ENCODE data around the gene SPOP.

Gene SPOP

GRCh38 chr17:49612726-49613125 lies 65.2 kb downstream of the SPOP start:
- DNase-seq = no peak

- DNase-seq = no peak
These were observed 66.9 kb downstream of the SPOP start for GRCh38 chr17:49610883-49611584.

GRCh38 chr17:49604314-49604869 lies 73.5 kb downstream of the SPOP start:
- no peak for DNase-seq

GRCh38 chr17:49603720-49604119 lies 74.2 kb downstream of the SPOP start:
- no peak for DNase-seq

DNA sequence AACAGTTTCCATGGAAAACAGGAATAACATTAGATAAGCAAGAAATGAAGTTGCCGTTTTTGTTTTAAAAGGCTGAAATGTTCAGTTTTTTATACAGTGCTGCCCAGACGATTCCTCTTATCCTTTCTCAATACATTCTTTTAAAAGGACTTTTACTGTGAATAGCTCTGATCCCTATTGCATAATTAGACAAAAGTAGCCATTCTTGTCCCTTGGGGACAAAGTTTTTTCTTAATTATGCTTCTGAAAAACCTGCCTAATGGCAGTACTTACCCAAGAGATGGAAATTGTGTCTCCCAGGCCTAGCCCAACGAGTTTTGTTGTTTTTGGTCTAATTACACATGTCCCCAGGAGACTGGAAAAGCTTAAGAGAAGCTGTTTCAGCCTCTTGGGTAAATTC lies 74.7 kb downstream of the SPOP start:
- DNase-seq = no peak

GRCh38 chr17:49602783-49603182 lies 75.1 kb downstream of the SPOP start:
- no peak for DNase-seq

DNA sequence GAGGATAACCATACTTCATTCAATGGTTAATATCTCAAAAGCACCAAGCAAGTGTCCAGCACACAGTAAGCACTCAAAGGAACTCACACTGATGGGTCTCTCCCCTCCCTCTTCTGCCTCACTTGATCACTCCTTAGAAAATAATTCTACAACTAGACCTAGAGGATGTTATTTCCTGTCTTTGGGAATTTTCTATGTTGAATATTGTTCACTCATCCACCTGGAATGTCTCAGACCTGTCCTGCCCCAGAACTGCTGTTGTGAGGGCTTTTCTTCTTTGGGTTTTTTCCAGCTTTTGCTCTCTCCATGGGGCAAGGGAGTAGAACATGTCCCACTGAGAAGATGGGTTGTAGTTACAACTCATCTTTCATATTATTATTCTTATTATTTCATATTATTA lies 76.9 kb downstream of the SPOP start:
- DNase-seq = no peak

- no peak for DNase-seq
These were observed 79.0 kb downstream of the SPOP start for GRCh38 chr17:49598918-49599317.

GRCh38 chr17:49597928-49598655 lies 79.8 kb downstream of the SPOP start:
- no peak for DNase-seq

GRCh38 chr17:49597436-49597835 lies 80.5 kb downstream of the SPOP start:
- DNase-seq = no peak

- no peak for DNase-seq
These were observed 81.2 kb downstream of the SPOP start for GRCh38 chr17:49596613-49597244.

DNA sequence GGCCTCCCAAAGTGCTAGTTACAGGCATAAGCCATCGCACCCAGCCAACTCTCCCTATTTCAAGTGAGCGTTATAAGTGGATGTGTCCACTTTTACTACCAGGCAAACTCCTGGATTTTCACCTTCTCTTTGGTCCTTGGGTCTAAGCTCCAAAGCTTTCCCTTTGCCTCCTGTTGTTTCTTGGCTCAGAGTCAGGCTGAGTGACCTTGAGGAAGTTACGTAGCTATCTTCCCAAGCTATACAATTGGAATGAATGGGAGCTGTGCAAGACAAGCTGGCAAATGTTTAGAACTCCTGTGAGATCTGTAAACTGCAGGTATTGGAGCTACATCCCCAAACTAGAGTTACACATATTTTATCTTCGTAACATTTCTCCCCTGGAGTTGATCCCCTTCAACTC lies 81.9 kb downstream of the SPOP start:
- DNase-seq = no peak

- no peak for DNase-seq
These were observed 82.6 kb downstream of the SPOP start for GRCh38 chr17:49595328-49595727.

GRCh38 chr17:49592263-49592662 lies 85.6 kb downstream of the SPOP start:
- DNase-seq = no peak

- DNase-seq = no peak
These were observed 87.0 kb downstream of the SPOP start for GRCh38 chr17:49590874-49591273.

- no peak for DNase-seq
These were observed 88.3 kb downstream of the SPOP start for GRCh38 chr17:49589577-49589927.

- DNase-seq = no peak
These were observed 88.9 kb downstream of the SPOP start for GRCh38 chr17:49588726-49589576.

- no peak for DNase-seq
These were observed 89.6 kb downstream of the SPOP start for GRCh38 chr17:49588312-49588711.

DNA sequence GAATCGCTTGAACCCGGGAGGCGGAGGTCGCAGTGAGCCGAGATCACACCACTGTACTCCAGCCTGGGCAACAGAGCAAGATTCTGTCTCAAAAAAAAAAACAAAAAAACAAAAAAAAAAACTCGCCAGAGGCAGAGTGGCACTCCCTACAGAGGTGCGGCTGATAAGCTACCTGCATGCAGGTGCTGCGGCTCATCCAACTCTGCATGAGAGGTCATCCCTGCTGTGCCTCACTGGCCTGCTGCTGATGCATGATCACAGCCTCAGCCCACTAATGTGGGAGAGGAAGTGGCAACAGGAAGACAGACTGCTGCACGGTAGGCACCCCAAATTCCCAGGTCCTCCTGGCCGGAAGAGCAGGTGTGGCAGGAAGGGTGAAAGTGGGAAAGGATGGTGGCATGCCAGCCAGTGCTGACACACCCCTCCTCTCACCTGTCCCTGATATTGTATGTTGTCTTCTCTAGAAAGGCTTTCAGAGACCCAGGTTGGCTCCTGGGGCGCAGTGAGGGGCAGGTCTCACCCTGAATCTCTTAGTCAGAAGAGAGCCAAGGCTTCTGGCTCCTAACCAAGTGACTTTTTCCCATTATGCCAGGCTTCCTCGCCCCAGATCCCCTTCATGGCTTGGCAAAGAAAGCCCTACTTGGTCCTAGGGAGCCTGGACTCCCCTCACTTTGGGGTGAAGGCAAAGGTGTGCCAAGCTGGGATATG lies 90.4 kb downstream of the SPOP start:
- DNase-seq = no peak

GRCh38 chr17:49585422-49586027 lies 92.4 kb downstream of the SPOP start:
- no peak for DNase-seq

DNA sequence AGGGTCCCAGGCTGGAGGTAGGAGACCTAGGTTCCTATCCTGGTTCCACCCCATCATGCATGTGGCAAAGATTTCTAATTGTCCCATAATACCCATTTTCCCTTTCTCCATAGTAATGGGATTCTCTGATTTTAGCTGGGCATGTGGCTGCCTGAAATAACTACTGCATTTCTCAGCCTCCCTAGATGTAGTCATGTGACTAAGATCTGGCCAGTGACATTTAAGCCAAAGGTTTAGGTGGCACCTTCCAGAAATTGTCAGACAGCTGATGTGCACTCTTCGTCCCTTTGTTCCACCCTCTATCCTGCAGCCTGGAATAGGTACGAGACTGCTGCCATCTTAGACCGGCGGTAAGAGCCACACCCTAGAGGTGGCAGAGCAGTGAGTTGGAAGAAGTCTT lies 94.0 kb downstream of the SPOP start:
- no peak for DNase-seq

DNA sequence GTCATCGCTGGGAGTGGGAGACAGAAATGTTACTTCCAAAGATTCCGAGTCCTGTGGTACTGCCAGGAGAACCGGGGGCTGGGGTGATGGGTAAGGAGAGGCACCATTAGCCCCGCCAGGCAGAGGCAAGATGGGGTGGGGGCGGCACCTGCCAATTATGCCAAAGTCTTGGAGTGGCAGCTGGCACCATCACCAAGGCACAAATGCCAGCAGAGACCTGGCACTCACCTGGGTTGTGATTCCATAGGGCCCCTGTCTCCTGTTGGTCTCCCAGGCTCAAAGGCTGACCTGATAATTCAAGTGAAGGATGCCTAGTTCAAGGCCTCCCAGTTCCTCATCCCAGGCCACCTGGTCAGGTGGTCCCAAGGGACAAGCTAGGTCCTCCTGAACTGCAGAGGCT lies 94.7 kb downstream of the SPOP start:
- DNase-seq = no peak
